Endothelial cell of umbilical vein (primary cell): ENCODE data around the gene MLLT6. TPM values are rescaled to one million over a fixed set of nuclear protein-coding genes. Genes with fewer than 3 reads are reported as not detected.

ENCODE experiments used
- BruUV-seq: library from RNA; stranded (reverse); fragments of 400-500 nt; replicated peaks from 2 replicates; lab custom pipeline; 2021; lab: Mats Ljungman, UMichigan
- CTCF ChIA-PET: fragments of 300-600, 350-600 bp; sonication (Branson Sonifier 250); formaldehyde crosslinking; loops from one replicate; lab custom pipeline; 2021; ENCODE audit warnings: antibody characterized with exemption, inconsistent platforms; lab: Charles Lee
- POLR2A ChIA-PET: fragments of 300-600, 350-600 bp; sonication (Branson Sonifier 250); formaldehyde crosslinking; loops from one replicate; lab custom pipeline; 2021; ENCODE audit warnings: antibody characterized with exemption, inconsistent platforms; lab: Charles Lee
- DNase-seq: peaks from one replicate; pipeline ENCODE4 v3.0.0-alpha.2; 2011; ENCODE audit warnings: low read depth, low spot score
- FAIRE-seq: peaks from 2 replicates; lab custom pipeline; 2011; peaks lifted over from hg19 to GRCh38; lab: Jason Lieb, UNC
- H2AFZ ChIP-seq: 2 replicates; pipeline ENCODE4 v1.6.0; 2012; ENCODE audit warnings: low read depth, low read length, control low read depth, inconsistent platforms
- H3K27ac ChIP-seq: 2 replicates; pipeline ENCODE4 v1.5.1; 2011; ENCODE audit warnings: low read depth, mild to moderate bottlenecking, control low read depth, low read length, moderate library complexity; ENCODE audit not compliant: insufficient read depth
- H3K27me3 ChIP-seq, 2 experiments: 2 replicates each; pipeline versions ENCODE4 v1.6.0 to v1.6.1; 2011; ENCODE audit warnings: low read length in 2 of 2, mixed read lengths in 1 of 2; ENCODE audit not compliant: control insufficient read depth in 2 of 2, insufficient read depth in 2 of 2
- H3K36me3 ChIP-seq, 2 experiments: 2 replicates in 1 of 2; 3 replicates in 1 of 2; pipeline ENCODE4 v1.5.1; 2011; ENCODE audit warnings: low read length in 2 of 2, mild to moderate bottlenecking in 1 of 2, moderate library complexity in 1 of 2; ENCODE audit not compliant: control insufficient read depth in 2 of 2, insufficient read depth in 2 of 2; ENCODE audit errors: extremely low read depth in 1 of 2
- H3K4me1 ChIP-seq: 3 replicates; pipeline ENCODE4 v1.5.1; 2011; ENCODE audit warnings: mild to moderate bottlenecking, low read length; ENCODE audit not compliant: control insufficient read depth, insufficient read depth; ENCODE audit errors: extremely low read depth
- H3K4me2 ChIP-seq: 2 replicates; pipeline ENCODE4 v1.6.1; 2011; ENCODE audit warnings: low read length, control low read depth, mixed read lengths; ENCODE audit not compliant: insufficient read depth
- H3K4me3 ChIP-seq, 3 experiments: fragments of 200-600 bp in 1 of 3; sonication (generic), shearing (Covaris generic) in 1 of 3; replicated peaks in 1 of 3; 2 replicates each; pipeline ENCODE4 v1.5.1; 2011 to 2016; ENCODE audit warnings: control low read depth in 3 of 3, low read length in 3 of 3, mild to moderate bottlenecking in 2 of 3, inconsistent platforms in 1 of 3, low read depth in 1 of 3, moderate library complexity in 1 of 3; ENCODE audit not compliant: insufficient read depth in 1 of 3
- H3K79me2 ChIP-seq: 2 replicates; pipeline ENCODE4 v1.6.0; 2012; ENCODE audit warnings: low read length, inconsistent platforms; ENCODE audit not compliant: control insufficient read depth, insufficient read depth
- H3K9ac ChIP-seq: replicated peaks from 2 replicates; pipeline ENCODE3; 2011; ENCODE audit warnings: low read length, control low read depth; ENCODE audit not compliant: insufficient read depth; ENCODE audit errors: extremely low read depth
- H3K9me1 ChIP-seq: replicated peaks from 3 replicates; pipeline ENCODE4 v1.6.0; 2011; ENCODE audit warnings: mild to moderate bottlenecking, low read length; ENCODE audit not compliant: control insufficient read depth, insufficient read depth; ENCODE audit errors: extremely low read depth
- H3K9me3 ChIP-seq: replicated peaks from 2 replicates; pipeline ENCODE4 v1.5.1; 2012; ENCODE audit warnings: low read length, inconsistent platforms; ENCODE audit not compliant: control insufficient read depth, insufficient read depth
- H4K20me1 ChIP-seq: replicated peaks from 2 replicates; pipeline ENCODE3; 2011; ENCODE audit warnings: mild to moderate bottlenecking, low read length; ENCODE audit not compliant: control insufficient read depth, insufficient read depth; ENCODE audit errors: extremely low read depth
- EZH2 ChIP-seq: IDR thresholded peaks from 2 replicates; pipeline ENCODE4 v1.6.1; 2012; ENCODE audit warnings: borderline replicate concordance, low read depth, mild to moderate bottlenecking, moderate library complexity, low read length, inconsistent platforms; ENCODE audit not compliant: severe bottlenecking
- FOS ChIP-seq: IDR thresholded peaks from 2 replicates; pipeline ENCODE4 v1.6.1; 2011; ENCODE audit warnings: mild to moderate bottlenecking, low read length, moderate library complexity, borderline replicate concordance; ENCODE audit not compliant: insufficient read depth
- GATA2 ChIP-seq: IDR thresholded peaks from 2 replicates; pipeline ENCODE4 v1.7.0; 2011; ENCODE audit warnings: low read depth, mild to moderate bottlenecking, moderate library complexity, mixed read lengths, low read length; ENCODE audit not compliant: insufficient read length, insufficient read depth
- JUN ChIP-seq: IDR thresholded peaks from 2 replicates; pipeline ENCODE4 v1.6.1; 2011; ENCODE audit warnings: borderline replicate concordance, low read depth; ENCODE audit not compliant: insufficient read length, insufficient read depth
- MYC ChIP-seq: IDR thresholded peaks from one replicate; pipeline ENCODE4 v1.6.1; 2011; ENCODE audit warnings: mild to moderate bottlenecking, low read depth, low read length
- POLR2A ChIP-seq: IDR thresholded peaks from 2 replicates; pipeline ENCODE4 v1.6.1; 2012; ENCODE audit warnings: low read depth, mild to moderate bottlenecking, control low read depth, low read length
- POLR2AphosphoS5 ChIP-seq: IDR thresholded peaks from 2 replicates; pipeline ENCODE4 v1.6.1; 2012; ENCODE audit warnings: low read depth, mild to moderate bottlenecking, control low read depth, low read length, moderate library complexity; ENCODE audit not compliant: insufficient read depth
- dilution Hi-C: fragments of 300-500 bp; cut with MboI; formaldehyde crosslinking; loops from one replicate; pipeline ENCODE4 v1.15.0; 2019; ENCODE audit warnings: low sequenced_read_pairs; ENCODE audit not compliant: extremely low pct_ligation_motif_present
- intact Hi-C: fragments of 100-400 bp; cut with micrococcal nuclease; formaldehyde crosslinking; loops from one replicate; pipeline ENCODE4 v1.10.0; 2022
- polyA plus RNA-seq, 4 experiments: library from polyadenylated mRNA; depleted of rRNA in 3 of 4; stranded (reverse) in 3 of 4; unstranded in 1 of 4; fragments of >200 nt; gene quantifications; 2 replicates each; pipeline versions ENCODE4 v1.2.1 to v1.2.3, GENCODE V29; 2011 to 2012; ENCODE audit warnings: missing spikeins in 1 of 4
- total RNA-seq: library from RNA; stranded (reverse); gene quantifications from 2 replicates; pipeline ENCODE4 v1.2.3, GENCODE V29; 2021
- TF ChIP-seq, protein P1 (sequence below): IDR thresholded peaks from 2 replicates; pipeline ENCODE4 v1.6.1; 2011; ENCODE audit not compliant: insufficient read depth, insufficient read length
- TF ChIP-seq, protein P2 (sequence below), 2 donors: IDR thresholded peaks; 1 replicate in 1 of 2; 2 replicates in 1 of 2; pipeline ENCODE4 v1.5.1; 2011; ENCODE audit warnings: low read length in 2 of 2, mild to moderate bottlenecking in 2 of 2, moderate library complexity in 2 of 2, control low read depth in 1 of 2, inconsistent platforms in 1 of 2, low read depth in 1 of 2; ENCODE audit not compliant: insufficient read depth in 1 of 2; ENCODE audit errors: extremely low read depth in 1 of 2

MLLT6 gene
- total and polyA plus RNA-seq, 2 donors (not counting 3 experiments of a cell fraction or from before 2014, with no cell fraction given) = 32.1 to 85.4 TPM

DNA sequence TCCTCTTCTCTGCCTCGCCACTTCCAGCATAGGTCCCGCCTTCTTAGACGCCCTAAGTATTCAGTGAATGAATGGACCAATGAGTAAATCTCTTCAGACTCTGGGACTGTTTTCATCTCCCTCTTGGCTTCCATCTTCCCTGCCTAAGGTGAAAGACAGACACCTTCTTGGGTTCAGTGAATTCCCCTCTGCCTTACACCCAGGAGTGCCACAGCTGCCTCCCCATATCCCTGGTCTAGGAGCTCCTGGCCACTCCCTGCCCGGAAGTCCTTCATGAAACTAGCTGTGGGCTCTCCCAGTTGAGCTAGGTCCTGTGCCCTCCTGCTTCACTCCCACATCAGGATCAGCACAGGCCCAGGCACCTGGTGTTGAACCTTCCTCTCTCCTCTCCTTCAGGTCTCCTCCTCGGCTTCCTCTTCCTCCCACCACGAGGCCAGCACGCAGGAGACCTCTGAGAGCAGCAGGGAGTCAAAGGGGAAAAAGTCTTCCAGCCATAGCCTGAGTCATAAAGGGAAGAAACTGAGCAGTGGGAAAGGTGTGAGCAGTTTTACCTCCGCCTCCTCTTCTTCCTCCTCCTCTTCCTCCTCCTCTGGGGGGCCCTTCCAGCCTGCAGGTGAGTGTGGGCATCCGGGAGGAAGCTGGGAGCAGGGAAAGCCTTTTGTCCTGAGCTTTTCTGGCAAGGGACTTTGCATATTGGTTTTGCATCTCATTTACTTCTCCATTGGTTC lies 10.3 kb downstream of the MLLT6 start:
- H3K27me3 ChIP-seq = no peaks in the 10 kb centered on the region
- H3K4me2 ChIP-seq = no peak overlapping the region
- no peak for TF ChIP-seq POLR2AphosphoS5
- TF ChIP-seq, protein P1, sequence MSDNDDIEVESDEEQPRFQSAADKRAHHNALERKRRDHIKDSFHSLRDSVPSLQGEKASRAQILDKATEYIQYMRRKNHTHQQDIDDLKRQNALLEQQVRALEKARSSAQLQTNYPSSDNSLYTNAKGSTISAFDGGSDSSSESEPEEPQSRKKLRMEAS = no peak
- no peak for TF ChIP-seq JUN
- no peak for TF ChIP-seq FOS
- no peak for TF ChIP-seq POLR2A
- TF ChIP-seq, protein P2, sequence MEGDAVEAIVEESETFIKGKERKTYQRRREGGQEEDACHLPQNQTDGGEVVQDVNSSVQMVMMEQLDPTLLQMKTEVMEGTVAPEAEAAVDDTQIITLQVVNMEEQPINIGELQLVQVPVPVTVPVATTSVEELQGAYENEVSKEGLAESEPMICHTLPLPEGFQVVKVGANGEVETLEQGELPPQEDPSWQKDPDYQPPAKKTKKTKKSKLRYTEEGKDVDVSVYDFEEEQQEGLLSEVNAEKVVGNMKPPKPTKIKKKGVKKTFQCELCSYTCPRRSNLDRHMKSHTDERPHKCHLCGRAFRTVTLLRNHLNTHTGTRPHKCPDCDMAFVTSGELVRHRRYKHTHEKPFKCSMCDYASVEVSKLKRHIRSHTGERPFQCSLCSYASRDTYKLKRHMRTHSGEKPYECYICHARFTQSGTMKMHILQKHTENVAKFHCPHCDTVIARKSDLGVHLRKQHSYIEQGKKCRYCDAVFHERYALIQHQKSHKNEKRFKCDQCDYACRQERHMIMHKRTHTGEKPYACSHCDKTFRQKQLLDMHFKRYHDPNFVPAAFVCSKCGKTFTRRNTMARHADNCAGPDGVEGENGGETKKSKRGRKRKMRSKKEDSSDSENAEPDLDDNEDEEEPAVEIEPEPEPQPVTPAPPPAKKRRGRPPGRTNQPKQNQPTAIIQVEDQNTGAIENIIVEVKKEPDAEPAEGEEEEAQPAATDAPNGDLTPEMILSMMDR (IDR thresholded peaks at IDR 0.05; ENCODE audit: extremely low read depth in 1 of 2, insufficient read depth in 1 of 2, low read depth in 1 of 2, low read length in 2 of 2) = no peak
- TF ChIP-seq MYC = no peak
- TF ChIP-seq EZH2 = no peak
- no peak for TF ChIP-seq GATA2
- H3K4me3 ChIP-seq = no peak overlapping the region
- H3K4me1 ChIP-seq = no peaks in the 10 kb centered on the region
- H2AFZ ChIP-seq = no peak overlapping the region
- FAIRE-seq (no peak), DNase-seq (no peak)
- peaks cover 0 to 43% of the 10 kb centered on the region in 2 experiments for H3K36me3 ChIP-seq
- no peak overlapping the region for H3K9ac ChIP-seq
- no peaks in the 10 kb centered on the region for H3K9me1 ChIP-seq
- H3K79me2 ChIP-seq = no peaks in the 10 kb centered on the region
- intact Hi-C loops (no loop called here), dilution Hi-C loops (no loop called here)
- ChIA-PET POLR2A (no interaction called here), CTCF (interaction anchor here (1.4 to 2.0 kb wide), 2 partner anchors 15 to 20 kb away, joined by 3 to 9 read pairs; no protein-coding TSS in a partner anchor)
- H3K27ac ChIP-seq = no peak overlapping the region
- no TSS peak for BruUV-seq
- H3K9me3 ChIP-seq = no peaks in the 10 kb centered on the region
- H4K20me1 ChIP-seq = no peaks in the 10 kb centered on the region
